WTC11 (cell line): ENCODE measurements around the gene B4GALT2. TPM values are rescaled to one million over a fixed set of nuclear protein-coding genes. Genes with fewer than 3 reads are reported as not detected.

ENCODE experiments used
- ATAC-seq: fragments of 200-7000 bp; cut with Tn5 transposase; 2 replicates; pipeline ENCODE4 v1.10.0; 2021; ENCODE audit warnings: mild to moderate bottlenecking, moderate library complexity
- CTCF ChIA-PET: fragments of 300-600 bp; sonication (Branson Sonifier 250); formaldehyde crosslinking; loops from one replicate; lab custom pipeline; 2021; ENCODE audit warnings: antibody characterized with exemption; lab: Charles Lee
- POLR2A ChIA-PET: fragments of 350-600 bp; sonication (Branson Sonifier 250); formaldehyde crosslinking; loops from one replicate; lab custom pipeline; 2021; ENCODE audit warnings: antibody characterized with exemption; lab: Charles Lee
- DNase-seq: peaks from one replicate; pipeline ENCODE4 v3.0.0; 2021; ENCODE audit warnings: low spot score
- H3K27ac Mint-ChIP-seq: 2 replicates; pipeline ENCODE4 v1.8.0; 2021; ENCODE audit warnings: mixed read lengths
- H3K27me3 Mint-ChIP-seq: 2 replicates; pipeline ENCODE4 v1.8.0; 2021; ENCODE audit warnings: low read depth, mild to moderate bottlenecking, moderate library complexity, mixed read lengths
- H3K36me3 Mint-ChIP-seq: 2 replicates; pipeline ENCODE4 v1.8.0; 2021; ENCODE audit warnings: mixed read lengths
- H3K4me1 Mint-ChIP-seq: 2 replicates; pipeline ENCODE4 v1.8.0; 2022; ENCODE audit warnings: mixed read lengths
- H3K4me3 Mint-ChIP-seq: 2 replicates; pipeline ENCODE4 v1.8.0; 2021; ENCODE audit warnings: mild to moderate bottlenecking, moderate library complexity, mixed read lengths
- H3K9me3 Mint-ChIP-seq: 2 replicates; pipeline ENCODE4 v1.8.0; 2021; ENCODE audit warnings: mixed read lengths
- ATF3 ChIP-seq: sonication (generic); formaldehyde crosslinking; conservative IDR thresholded peaks from 2 replicates; pipeline ENCODE4 v1.8.1; 2022; ENCODE audit warnings: mild to moderate bottlenecking, missing genetic modification reagents
- ATF6 ChIP-seq: sonication (generic); formaldehyde crosslinking; IDR thresholded peaks from 2 replicates; pipeline ENCODE4 v1.8.1; 2023; ENCODE audit warnings: mild to moderate bottlenecking, missing genetic modification reagents
- ELF4 ChIP-seq: sonication (generic); formaldehyde crosslinking; IDR thresholded peaks from 2 replicates; pipeline ENCODE4 v1.8.1; 2022; ENCODE audit warnings: low read depth, mild to moderate bottlenecking, moderate library complexity, missing genetic modification reagents
- ETV6 ChIP-seq: sonication (generic); formaldehyde crosslinking; IDR thresholded peaks from 2 replicates; pipeline ENCODE4 v1.8.1; 2022; ENCODE audit warnings: mild to moderate bottlenecking, missing genetic modification reagents
- FOXK1 ChIP-seq: sonication (generic); formaldehyde crosslinking; IDR thresholded peaks from 2 replicates; pipeline ENCODE4 v1.8.0; 2022; ENCODE audit warnings: mild to moderate bottlenecking, moderate library complexity, missing genetic modification reagents
- GTF2I ChIP-seq: fragments of 250-450 bp; sonication (Bioruptor Pico); conservative IDR thresholded peaks from 2 replicates; pipeline ENCODE4 v1.4.0; 2021; ENCODE audit warnings: mild to moderate bottlenecking
- HMGXB4 ChIP-seq: sonication (generic); formaldehyde crosslinking; IDR thresholded peaks from 2 replicates; pipeline ENCODE4 v1.8.1; 2023; ENCODE audit warnings: mild to moderate bottlenecking, moderate library complexity, missing genetic modification reagents
- IRF1 ChIP-seq: sonication (generic); formaldehyde crosslinking; IDR thresholded peaks from 2 replicates; pipeline ENCODE4 v1.8.0; 2023; ENCODE audit warnings: missing genetic modification reagents
- JAZF1 ChIP-seq: fragments of 250-450 bp; sonication (Bioruptor Pico); IDR thresholded peaks from 2 replicates; pipeline ENCODE4 v1.9.0; 2021; ENCODE audit warnings: moderate library complexity, mild to moderate bottlenecking, inconsistent platforms
- MXD4 ChIP-seq: fragments of 250-450 bp; sonication (Bioruptor Pico); IDR thresholded peaks from 2 replicates; pipeline ENCODE4 v1.8.0; 2021; ENCODE audit warnings: mild to moderate bottlenecking, moderate library complexity, borderline replicate concordance
- NFYB ChIP-seq: sonication (generic); formaldehyde crosslinking; conservative IDR thresholded peaks from 2 replicates; pipeline ENCODE4 v1.8.0; 2022; ENCODE audit warnings: low read depth, missing genetic modification reagents
- SMAD3 ChIP-seq: sonication (generic); formaldehyde crosslinking; IDR thresholded peaks from 2 replicates; pipeline ENCODE4 v1.8.0; 2022; ENCODE audit warnings: missing genetic modification reagents, mild to moderate bottlenecking, borderline replicate concordance
- STAT6 ChIP-seq: sonication (generic); formaldehyde crosslinking; conservative IDR thresholded peaks from 2 replicates; pipeline ENCODE4 v1.8.1; 2023; ENCODE audit warnings: mild to moderate bottlenecking, low read depth, missing genetic modification reagents, moderate library complexity
- TEAD1 ChIP-seq: sonication (generic); formaldehyde crosslinking; IDR thresholded peaks from 2 replicates; pipeline ENCODE4 v1.8.0; 2022; ENCODE audit warnings: mild to moderate bottlenecking, missing genetic modification reagents
- ZNF219 ChIP-seq: sonication (generic); formaldehyde crosslinking; IDR thresholded peaks from 2 replicates; pipeline ENCODE4 v1.8.0; 2023; ENCODE audit warnings: missing genetic modification reagents, mild to moderate bottlenecking, borderline replicate concordance
- ZNF281 ChIP-seq: sonication (generic); formaldehyde crosslinking; IDR thresholded peaks from 2 replicates; pipeline ENCODE4 v1.8.0; 2023; ENCODE audit warnings: mild to moderate bottlenecking, missing genetic modification reagents
- ZNF512 ChIP-seq: sonication (generic); formaldehyde crosslinking; IDR thresholded peaks from 2 replicates; pipeline ENCODE4 v1.8.1; 2022; ENCODE audit warnings: missing genetic modification reagents, borderline replicate concordance
- total RNA-seq: library from RNA; stranded (reverse); gene quantifications from 3 replicates; pipeline ENCODE4 v1.2.3, GENCODE V29; 2021

Gene B4GALT2
- total RNA-seq, 1 experiment from 2014 or later = 66.7 TPM

- POLR2A ChIA-PET = interaction anchor here (1.4 to 1.5 kb wide), 2 partner anchors 13 to 184 kb away, joined by 3 to 8 read pairs; partner anchors contain the start of gene ARTN
- no peak for DNase-seq
- TF ChIP-seq SMAD3 (CRISPR knock-in tag) (peak; percentile 55; the same call in 1 of the 2 replicates), ATF3 (CRISPR knock-in tag) (no peak), IRF1 (no peak), TEAD1 (CRISPR knock-in tag) (no peak), HMGXB4 (CRISPR knock-in tag) (no peak), ZNF512 (CRISPR knock-in tag) (no peak), ZNF219 (CRISPR knock-in tag) (no peak), ETV6 (no peak)
- TF ChIP-seq, all 79 proteins: peak for 1
- Mint-ChIP-seq H3K4me1 (peaks cover 37% of the 10 kb centered on the region), H3K36me3 (peaks cover 5% of the 10 kb centered on the region; the same call in 1 of the 2 replicates), H3K27me3 (no peaks in the 10 kb centered on the region), H3K27ac (no peak overlapping the region; the same call in 1 of the 2 replicates), H3K9me3 (no peaks in the 10 kb centered on the region), H3K4me3 (peak overlapping the region; percentile 83)
- CTCF ChIA-PET = interaction anchor here (0.7 to 9.9 kb wide), 9 partner anchors 11 to 182 kb away, joined by 3 to 172 read pairs (median 6); partner anchors contain the start of genes ARTN, ATP6V0B and DPH2
- ATAC-seq = no peak; the same call in 1 of the 2 replicates
Measured at GRCh38 chr1:43947061-43947873, 31.7 kb upstream of the B4GALT2 start.

- Mint-ChIP-seq H3K27ac (peak overlapping the region; percentile 32; the same call in 1 of the 2 replicates), H3K27me3 (no peaks in the 10 kb centered on the region), H3K4me3 (peak overlapping the region; percentile 83), H3K4me1 (peaks cover 34% of the 10 kb centered on the region), H3K36me3 (peaks cover 5% of the 10 kb centered on the region; the same call in 1 of the 2 replicates), H3K9me3 (no peaks in the 10 kb centered on the region)
- CTCF ChIA-PET = interaction anchor here (1.0 to 9.9 kb wide), 5 partner anchors 13 to 183 kb away, joined by 3 to 172 read pairs (median 24); partner anchors contain the start of gene ARTN
- DNase-seq (no peak), ATAC-seq (no peak)
- POLR2A ChIA-PET = no interaction called here
- TF ChIP-seq GTF2I (CRISPR knock-in tag) = no peak
- no peak for TF ChIP-seq NFYB
- TF ChIP-seq ATF6 (CRISPR knock-in tag) = no peak
- no peak for TF ChIP-seq STAT6 (CRISPR knock-in tag)
- TF ChIP-seq ZNF281 = no peak
- no peak for TF ChIP-seq ELF4 (CRISPR knock-in tag)
- TF ChIP-seq FOXK1 (CRISPR knock-in tag) = no peak
- TF ChIP-seq MXD4 (CRISPR knock-in tag) = no peak
- no peak for TF ChIP-seq JAZF1 (CRISPR knock-in tag)
- TF ChIP-seq IRF1 = no peak
Measured at GRCh38 chr1:43947874-43948437, 31.1 kb upstream of the B4GALT2 start.
